Measurements from ENCODE around the gene BABAM2.

DNA sequence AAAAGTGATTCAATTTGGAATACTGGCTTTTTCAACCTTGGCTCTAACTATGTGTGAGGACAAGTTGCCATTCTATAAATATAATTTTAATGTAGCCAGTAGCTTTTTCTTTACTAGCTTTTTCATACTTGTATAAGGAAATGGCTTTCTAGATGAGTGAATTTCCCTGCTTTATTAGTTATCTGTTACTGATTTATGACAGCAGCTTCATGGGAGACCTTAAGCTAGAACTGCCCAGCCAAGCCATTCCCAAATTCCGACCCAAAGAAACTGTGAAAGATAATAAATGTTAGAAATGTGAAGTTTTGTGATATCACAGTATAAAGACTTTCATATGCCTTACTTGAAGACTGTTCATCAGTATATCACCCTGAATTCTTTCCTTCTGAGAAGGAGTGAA lies 32.3 kb downstream of the BABAM2 start:
- TF ChIP-seq, protein P1, sequence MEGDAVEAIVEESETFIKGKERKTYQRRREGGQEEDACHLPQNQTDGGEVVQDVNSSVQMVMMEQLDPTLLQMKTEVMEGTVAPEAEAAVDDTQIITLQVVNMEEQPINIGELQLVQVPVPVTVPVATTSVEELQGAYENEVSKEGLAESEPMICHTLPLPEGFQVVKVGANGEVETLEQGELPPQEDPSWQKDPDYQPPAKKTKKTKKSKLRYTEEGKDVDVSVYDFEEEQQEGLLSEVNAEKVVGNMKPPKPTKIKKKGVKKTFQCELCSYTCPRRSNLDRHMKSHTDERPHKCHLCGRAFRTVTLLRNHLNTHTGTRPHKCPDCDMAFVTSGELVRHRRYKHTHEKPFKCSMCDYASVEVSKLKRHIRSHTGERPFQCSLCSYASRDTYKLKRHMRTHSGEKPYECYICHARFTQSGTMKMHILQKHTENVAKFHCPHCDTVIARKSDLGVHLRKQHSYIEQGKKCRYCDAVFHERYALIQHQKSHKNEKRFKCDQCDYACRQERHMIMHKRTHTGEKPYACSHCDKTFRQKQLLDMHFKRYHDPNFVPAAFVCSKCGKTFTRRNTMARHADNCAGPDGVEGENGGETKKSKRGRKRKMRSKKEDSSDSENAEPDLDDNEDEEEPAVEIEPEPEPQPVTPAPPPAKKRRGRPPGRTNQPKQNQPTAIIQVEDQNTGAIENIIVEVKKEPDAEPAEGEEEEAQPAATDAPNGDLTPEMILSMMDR (IDR thresholded peaks at IDR 0.05): no peak
- TF ChIP-seq EZH2phosphoT487 (IDR thresholded peaks at IDR 0.05): no peak
- TF ChIP-seq EZH2 (IDR thresholded peaks at IDR 0.05): no peak

All from neural progenitor cell (in vitro differentiated cells).